ENCODE measurements around the gene AMBRA1. TPM values are rescaled to one million over a fixed set of nuclear protein-coding genes. Genes with fewer than 3 reads are reported as not detected.

AMBRA1 gene
- total RNA-seq, 4 donors from 2014 or later = 25.7 to 33.1 (median 30.2) TPM

- Histone ChIP-seq H3K4me1 (peaks cover 0 to 45% (median 31%) of the 10 kb centered on the region in 3 donors), H3K36me3 (peaks cover 0 to 25% of the 10 kb centered on the region in 2 donors), H3K4me3 (peak overlapping the region in 1 of 2 donors; percentile 42), H3K27me3 (peaks cover 51% of the 10 kb centered on the region), H3K27ac (no peak overlapping the region), H3K9me3 (no peaks in the 10 kb centered on the region)
- TF ChIP-seq POLR2AphosphoS5 (IDR thresholded peaks at IDR 0.05) (no peak), POLR2A (IDR thresholded peaks at IDR 0.05) (no peak), CTCF (IDR thresholded peaks at IDR 0.05) (no peak), EP300 (IDR thresholded peaks at IDR 0.05) (no peak)
- 29% methylated on average over 3 of the region's 4 CpGs; no CpG with 5 or more reads in 1 of the 2 donors for WGBS, 2 donors (ENCODE audit: low coverage in 1 of 2)
- ATAC-seq = no peak
Observed at GRCh38 chr11:46393231-46393616, 200.6 kb downstream of the AMBRA1 start.

- no peak for TF ChIP-seq POLR2AphosphoS5 (IDR thresholded peaks at IDR 0.05)
- TF ChIP-seq CTCF (IDR thresholded peaks at IDR 0.05) = peak in 1 of 4 experiments; percentile 23
- peaks cover 57% of the 10 kb centered on the region for H3K27me3 ChIP-seq
- H3K9me3 ChIP-seq = no peaks in the 10 kb centered on the region
- H3K36me3 ChIP-seq = peaks cover 0 to 19% of the 10 kb centered on the region in 2 donors
- no peak overlapping the region for H3K27ac ChIP-seq
- peak; percentile 92 for ATAC-seq
- peaks cover 0 to 45% (median 31%) of the 10 kb centered on the region in 3 donors for H3K4me1 ChIP-seq
- 8% methylated on average over 13 of the region's 71 CpGs; no CpG with 5 or more reads in 1 of the 2 donors for WGBS, 2 donors (ENCODE audit: low coverage in 1 of 2)
- peak overlapping the region in 1 of 2 donors; percentile 42 for H3K4me3 ChIP-seq
Observed at GRCh38 chr11:46392421-46393230, 201.2 kb downstream of the AMBRA1 start.

GRCh38 chr11:46391578-46392420 lies 202.0 kb downstream of the AMBRA1 start, which contains the start of gene CHRM4:
Gene CHRM4 (minus strand): TSS chr11:46391776. CDS start chr11:46386557, 5,219 bp downstream.
- no peak for ATAC-seq
- Histone ChIP-seq H3K4me3 (peak within 1 kb of the TSS in 1 of 2 donors; percentile 42), H3K9me3 (no peaks in the 10 kb centered on the region), H3K36me3 (peaks cover 0 to 11% of the 10 kb centered on the region in 2 donors), H3K4me1 (peaks cover 0 to 45% (median 31%) of the 10 kb centered on the region in 3 donors), H3K27ac (no peak within 1 kb of the TSS), H3K27me3 (peaks cover 65% of the 10 kb centered on the region)
- WGBS, 2 donors (ENCODE audit: low coverage in 1 of 2) = no CpG with 5 or more reads among the region's 123 CpGs
- TF ChIP-seq POLR2AphosphoS5 (IDR thresholded peaks at IDR 0.05) (no peak), POLR2A (IDR thresholded peaks at IDR 0.05) (no peak), CTCF (IDR thresholded peaks at IDR 0.05) (peak in 1 of 4 experiments; percentile 24)

GRCh38 chr11:46391186-46391577 lies 202.6 kb downstream of the AMBRA1 start:
- peaks cover 71% of the 10 kb centered on the region for H3K27me3 ChIP-seq
- H3K4me3 ChIP-seq = peak overlapping the region in 1 of 2 donors; percentile 42
- no peak overlapping the region for H3K27ac ChIP-seq
- H3K4me1 ChIP-seq = peaks cover 0 to 45% (median 31%) of the 10 kb centered on the region in 3 donors
- WGBS, 2 donors (ENCODE audit: low coverage in 1 of 2) = 0% methylated on average over 6 of the region's 31 CpGs; no CpG with 5 or more reads in 1 of the 2 donors
- H3K9me3 ChIP-seq = no peaks in the 10 kb centered on the region
- peaks cover 0 to 5% of the 10 kb centered on the region in 2 donors for H3K36me3 ChIP-seq
- no peak for ATAC-seq
- TF ChIP-seq CTCF (IDR thresholded peaks at IDR 0.05) (no peak), EP300 (IDR thresholded peaks at IDR 0.05) (no peak), POLR2A (IDR thresholded peaks at IDR 0.05) (no peak), POLR2AphosphoS5 (IDR thresholded peaks at IDR 0.05) (no peak)
